GM18502 (cell line): ENCODE measurements around the gene PBX3.

Experiments used
- ATAC-seq: cut with Tn5 transposase; IDR thresholded peaks from one replicate; pipeline ENCODE4 v1.9.1; 2021; ENCODE audit warnings: mild to moderate bottlenecking; ENCODE audit not compliant: unreplicated experiment, poor library complexity

Gene PBX3

GRCh38 chr9:126002476-126003350 is 255.5 kb downstream of the PBX3 start:
- no peak for ATAC-seq

- ATAC-seq, result no peak
These were observed 261.9 kb downstream of the PBX3 start for GRCh38 chr9:126009047-126009446.

GRCh38 chr9:126014726-126015125 is 267.6 kb downstream of the PBX3 start:
- no peak for ATAC-seq

- no peak for ATAC-seq
These were observed 268.3 kb downstream of the PBX3 start for GRCh38 chr9:126015424-126015823.

- ATAC-seq, result no peak
These were observed 269.6 kb downstream of the PBX3 start for GRCh38 chr9:126016579-126017290.
